IPS-NIHi7 (cell line): ENCODE results near the gene PC.
A peak's percentile ranks its signal among the peaks of the same experiment; 100 is the strongest.

Experiments used
- DNase-seq: peaks from one replicate; pipeline ENCODE4 v3.0.0; 2012; ENCODE audit warnings: mixed read lengths; ENCODE audit errors: extremely low spot score

The PC gene

GRCh38 chr11:66956689-66957290, 1.4 kb downstream of the PC start:
- DNase-seq: peak; percentile 48

GRCh38 chr11:66953081-66953833, 4.9 kb downstream of the PC start:
- DNase-seq: no peak

GRCh38 chr11:66951927-66952337, 6.3 kb downstream of the PC start:
- DNase-seq: no peak

GRCh38 chr11:66951135-66951534, 7.0 kb downstream of the PC start:
- DNase-seq: peak; percentile 64

- peak; percentile 34 for DNase-seq
These were observed 8.1 kb downstream of the PC start for GRCh38 chr11:66950112-66950535.

GRCh38 chr11:66938582-66939135, 19.5 kb downstream of the PC start:
- no peak for DNase-seq

- no peak for DNase-seq
These were observed 20.9 kb downstream of the PC start for GRCh38 chr11:66937193-66937733.

GRCh38 chr11:66936311-66936711, 21.9 kb downstream of the PC start:
- no peak for DNase-seq

- no peak for DNase-seq
These were observed 23.0 kb downstream of the PC start for GRCh38 chr11:66934950-66935779.

GRCh38 chr11:66933531-66933930, 24.7 kb downstream of the PC start:
- no peak for DNase-seq

GRCh38 chr11:66932543-66932942, 25.6 kb downstream of the PC start:
- DNase-seq: no peak

GRCh38 chr11:66929753-66930152, 28.4 kb downstream of the PC start:
- no peak for DNase-seq

GRCh38 chr11:66924272-66924671, 33.9 kb downstream of the PC start:
- DNase-seq: no peak

- no peak for DNase-seq
These were observed 35.6 kb downstream of the PC start for GRCh38 chr11:66922551-66922950.

- DNase-seq: peak; percentile 12
These were observed 37.0 kb downstream of the PC start for GRCh38 chr11:66920978-66921784.

GRCh38 chr11:66919923-66920322, 38.3 kb downstream of the PC start:
- DNase-seq: no peak

- DNase-seq: no peak
These were observed 39.4 kb downstream of the PC start for GRCh38 chr11:66918741-66919140.

GRCh38 chr11:66915866-66916265, 42.3 kb downstream of the PC start:
- DNase-seq: no peak

GRCh38 chr11:66915046-66915832, 42.9 kb downstream of the PC start:
- no peak for DNase-seq

GRCh38 chr11:66914505-66914904, 43.7 kb downstream of the PC start:
- DNase-seq: no peak
